Measurements from ENCODE around the gene KIF16B. TPM values are rescaled to one million over a fixed set of nuclear protein-coding genes. Genes with fewer than 3 reads are reported as not detected.

KIF16B gene
- total RNA-seq, 6 experiments from 2014 or later: 0.31 to 3.4 (median 3.2) TPM

DNA sequence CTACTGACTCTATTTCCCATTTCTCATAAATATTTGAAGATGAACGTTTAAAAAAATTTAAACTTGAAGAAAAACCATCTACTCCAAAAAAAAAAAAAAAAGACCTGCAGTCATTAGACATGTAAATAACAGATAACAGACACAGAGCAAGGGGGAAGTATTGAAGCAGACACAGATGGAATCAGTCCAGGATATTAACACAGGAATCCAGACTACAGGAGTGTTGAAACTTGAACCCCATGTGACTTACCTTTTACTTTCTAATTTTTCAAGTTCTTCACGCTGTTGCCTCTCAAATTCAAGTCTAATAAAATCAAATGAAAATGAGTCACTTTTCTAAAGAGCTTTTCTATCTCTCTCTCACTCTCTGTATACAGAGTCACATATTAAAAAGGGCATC, 191.8 kb downstream of the KIF16B start:
- Mint-ChIP-seq H3K27me3 (ENCODE audit: insufficient read depth) (no peaks in the 10 kb centered on the region), H3K27ac (no peak overlapping the region), H3K4me1 (ENCODE audit: low read depth) (no peaks in the 10 kb centered on the region), H3K9me3 (peaks cover 41% of the 10 kb centered on the region), H3K4me3 (no peak overlapping the region), H3K36me3 (ENCODE audit: low read depth) (peaks cover 9% of the 10 kb centered on the region)
- TF ChIP-seq, protein P1, sequence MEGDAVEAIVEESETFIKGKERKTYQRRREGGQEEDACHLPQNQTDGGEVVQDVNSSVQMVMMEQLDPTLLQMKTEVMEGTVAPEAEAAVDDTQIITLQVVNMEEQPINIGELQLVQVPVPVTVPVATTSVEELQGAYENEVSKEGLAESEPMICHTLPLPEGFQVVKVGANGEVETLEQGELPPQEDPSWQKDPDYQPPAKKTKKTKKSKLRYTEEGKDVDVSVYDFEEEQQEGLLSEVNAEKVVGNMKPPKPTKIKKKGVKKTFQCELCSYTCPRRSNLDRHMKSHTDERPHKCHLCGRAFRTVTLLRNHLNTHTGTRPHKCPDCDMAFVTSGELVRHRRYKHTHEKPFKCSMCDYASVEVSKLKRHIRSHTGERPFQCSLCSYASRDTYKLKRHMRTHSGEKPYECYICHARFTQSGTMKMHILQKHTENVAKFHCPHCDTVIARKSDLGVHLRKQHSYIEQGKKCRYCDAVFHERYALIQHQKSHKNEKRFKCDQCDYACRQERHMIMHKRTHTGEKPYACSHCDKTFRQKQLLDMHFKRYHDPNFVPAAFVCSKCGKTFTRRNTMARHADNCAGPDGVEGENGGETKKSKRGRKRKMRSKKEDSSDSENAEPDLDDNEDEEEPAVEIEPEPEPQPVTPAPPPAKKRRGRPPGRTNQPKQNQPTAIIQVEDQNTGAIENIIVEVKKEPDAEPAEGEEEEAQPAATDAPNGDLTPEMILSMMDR (IDR thresholded peaks at IDR 0.05): no peak
- DNase-seq: no peak

DNA sequence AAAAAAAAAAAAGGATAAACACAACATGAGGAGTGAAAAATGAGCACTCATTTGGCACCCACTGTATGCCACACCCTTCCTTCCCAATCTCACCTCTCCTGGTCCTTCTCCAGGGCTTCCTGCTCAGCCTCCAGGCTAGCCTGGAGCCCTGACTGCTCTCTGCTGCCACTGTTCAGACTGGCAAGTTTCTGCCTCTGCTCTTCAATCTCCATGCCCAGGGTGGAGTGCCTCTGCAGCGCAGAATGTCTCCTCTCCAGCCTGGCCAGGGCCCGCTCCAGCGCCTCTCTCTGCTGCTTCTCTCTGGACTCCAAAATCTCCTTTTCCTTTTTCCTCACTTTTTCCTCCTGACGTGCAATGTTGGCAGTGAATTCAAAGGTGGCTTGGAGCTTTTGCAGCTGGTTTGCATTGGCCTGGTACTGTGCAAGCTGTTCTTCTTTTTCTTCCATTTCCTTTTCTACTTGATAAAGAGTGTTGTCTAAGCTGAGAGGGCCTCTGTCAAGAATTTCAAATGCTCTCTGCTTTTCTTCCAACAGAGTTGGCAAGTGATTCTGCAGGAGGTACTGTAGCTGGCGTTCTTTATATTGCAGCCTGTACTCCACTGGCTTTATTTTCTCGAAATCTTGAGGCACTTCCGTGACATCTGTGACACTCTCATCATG, 194.4 kb downstream of the KIF16B start:
- H3K9me3 Mint-ChIP-seq: peaks cover 46% of the 10 kb centered on the region
- peaks cover 15% of the 10 kb centered on the region for H3K36me3 Mint-ChIP-seq (ENCODE audit: low read depth)
- H3K4me3 Mint-ChIP-seq: no peak overlapping the region
- TF ChIP-seq, protein P1 (IDR thresholded peaks at IDR 0.05): no peak
- no peaks in the 10 kb centered on the region for H3K4me1 Mint-ChIP-seq (ENCODE audit: low read depth)
- H3K27ac Mint-ChIP-seq: no peak overlapping the region
- no peak for DNase-seq
- no peaks in the 10 kb centered on the region for H3K27me3 Mint-ChIP-seq (ENCODE audit: insufficient read depth)

DNA sequence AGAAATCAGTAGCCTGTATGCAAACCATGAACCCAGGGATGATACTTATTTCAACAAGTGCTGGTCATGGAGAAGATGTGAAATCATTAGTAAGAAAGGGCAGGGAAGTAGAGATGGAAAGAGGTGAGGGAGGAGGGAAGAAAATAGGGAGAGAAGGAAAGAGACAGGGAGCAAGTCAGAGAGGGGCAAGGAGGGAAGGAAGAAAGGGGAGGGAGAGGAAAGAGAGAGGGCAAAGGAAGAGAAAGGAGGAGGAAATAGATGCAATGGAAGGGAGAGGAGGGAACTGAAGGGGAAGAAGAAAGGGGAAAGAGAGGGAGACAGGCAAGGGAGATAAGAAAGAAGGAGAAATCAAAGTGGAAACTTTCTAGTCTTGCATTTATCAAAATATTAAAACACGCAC, 195.1 kb downstream of the KIF16B start:
- no peak for DNase-seq
- H3K9me3 Mint-ChIP-seq: peaks cover 53% of the 10 kb centered on the region
- no peaks in the 10 kb centered on the region for H3K4me1 Mint-ChIP-seq (ENCODE audit: low read depth)
- TF ChIP-seq, protein P1 (IDR thresholded peaks at IDR 0.05): no peak
- no peaks in the 10 kb centered on the region for H3K27me3 Mint-ChIP-seq (ENCODE audit: insufficient read depth)
- H3K27ac Mint-ChIP-seq: no peak overlapping the region
- peaks cover 15% of the 10 kb centered on the region for H3K36me3 Mint-ChIP-seq (ENCODE audit: low read depth)
- no peak overlapping the region for H3K4me3 Mint-ChIP-seq

DNA sequence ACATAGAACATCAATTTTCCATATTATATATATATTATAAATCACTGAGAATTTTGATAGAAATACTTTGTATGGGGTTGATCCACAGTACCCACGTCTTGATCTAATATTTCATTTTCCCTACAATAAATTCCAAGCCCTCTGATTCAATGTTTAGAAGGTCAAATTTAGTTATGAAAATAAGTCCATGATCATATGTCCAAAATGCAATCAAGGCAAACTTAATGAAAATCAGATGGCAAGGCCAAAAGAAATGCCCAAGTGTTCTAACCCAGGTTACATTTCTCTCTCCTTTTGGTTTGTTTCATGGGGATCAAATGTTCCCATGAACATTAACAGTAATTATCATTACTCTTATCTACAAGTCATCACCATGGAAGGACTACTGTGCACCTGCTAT, 203.8 kb downstream of the KIF16B start:
- Mint-ChIP-seq H3K27me3 (ENCODE audit: insufficient read depth) (no peaks in the 10 kb centered on the region; the same call in 1 of the 2 replicates), H3K27ac (no peak overlapping the region), H3K9me3 (peaks cover 52% of the 10 kb centered on the region), H3K36me3 (ENCODE audit: low read depth) (no peaks in the 10 kb centered on the region), H3K4me3 (no peak overlapping the region), H3K4me1 (ENCODE audit: low read depth) (peaks cover 5% of the 10 kb centered on the region; the same call in 1 of the 2 replicates)
- DNase-seq: no peak
- TF ChIP-seq, protein P1 (IDR thresholded peaks at IDR 0.05): no peak

DNA sequence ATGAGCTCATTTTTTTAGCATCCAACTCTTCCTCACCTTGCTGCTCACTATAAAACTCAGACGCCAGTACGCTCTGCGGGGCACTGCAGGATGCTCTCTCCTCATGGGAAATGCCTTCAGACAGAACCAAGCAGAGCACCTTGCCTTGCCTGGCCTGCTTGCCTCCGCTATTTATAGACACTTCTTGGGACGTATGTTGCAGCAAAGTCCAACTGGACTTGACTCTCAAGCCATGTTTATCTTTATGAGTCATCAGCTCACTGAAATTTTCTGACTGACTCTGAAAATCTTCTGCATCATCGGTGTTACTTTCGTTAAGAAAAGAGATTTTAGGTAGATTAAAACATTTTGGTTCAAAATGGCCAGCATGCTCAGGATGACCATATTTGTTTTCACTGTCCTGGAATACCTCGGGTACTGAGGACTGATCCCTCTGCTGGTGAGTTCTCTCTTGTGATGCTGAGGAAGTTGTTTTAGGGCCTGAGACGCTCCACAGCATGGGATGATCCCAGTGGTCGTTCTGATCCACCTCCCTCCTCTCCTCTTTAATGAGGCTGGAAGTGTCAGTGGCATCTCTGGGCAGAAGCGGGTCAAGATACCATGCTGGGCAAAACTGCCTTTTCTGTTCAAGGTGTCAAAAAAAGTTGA, 204.5 kb downstream of the KIF16B start:
- Mint-ChIP-seq H3K27me3 (ENCODE audit: insufficient read depth) (no peaks in the 10 kb centered on the region; the same call in 1 of the 2 replicates), H3K4me1 (ENCODE audit: low read depth) (peaks cover 5% of the 10 kb centered on the region; the same call in 1 of the 2 replicates), H3K27ac (no peak overlapping the region), H3K9me3 (peaks cover 52% of the 10 kb centered on the region), H3K36me3 (ENCODE audit: low read depth) (no peaks in the 10 kb centered on the region), H3K4me3 (no peak overlapping the region)
- DNase-seq: no peak
- TF ChIP-seq, protein P1 (IDR thresholded peaks at IDR 0.05): no peak
